ENCODE results near the gene BCL11A.

Gene BCL11A

GRCh38 chr2:60544954-60545560 lies 8.4 kb downstream of the BCL11A start:
- no peak for DNase-seq (ENCODE audit: low read depth)

- DNase-seq (ENCODE audit: low read depth): no peak
Observed at GRCh38 chr2:60544062-60544461, 9.4 kb downstream of the BCL11A start.

DNA sequence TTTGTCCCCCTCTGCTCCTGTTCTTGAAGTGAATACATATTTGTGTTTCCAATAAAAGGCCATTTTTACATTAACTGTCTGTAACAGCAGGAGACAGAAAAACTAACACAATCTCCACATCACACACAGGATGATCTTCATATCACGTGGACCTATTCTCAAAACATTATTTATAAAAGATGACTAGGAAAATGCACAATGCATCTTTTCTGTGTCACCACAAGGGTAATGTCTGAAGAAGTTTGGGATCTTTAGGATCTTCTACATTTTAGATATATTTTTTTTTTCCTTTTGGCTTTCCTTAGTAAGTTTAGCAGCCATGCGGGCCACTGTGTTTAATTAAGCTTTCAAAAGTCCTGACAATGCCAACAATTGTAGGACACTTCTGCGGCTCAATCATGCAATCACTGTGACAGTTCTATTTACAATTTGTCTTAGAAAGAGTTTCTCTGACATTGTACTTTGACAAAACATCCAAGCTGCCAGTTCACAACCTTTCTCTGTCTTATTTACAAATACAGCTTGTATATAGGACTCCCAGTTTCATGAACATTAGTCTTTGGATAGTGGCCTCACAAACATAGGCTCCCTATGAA lies 12.3 kb downstream of the BCL11A start:
- DNase-seq (ENCODE audit: low read depth): no peak

GRCh38 chr2:60540074-60540473 lies 13.4 kb downstream of the BCL11A start:
- DNase-seq (ENCODE audit: low read depth): no peak

GRCh38 chr2:60539140-60539539 lies 14.3 kb downstream of the BCL11A start:
- DNase-seq (ENCODE audit: low read depth): no peak

GRCh38 chr2:60538101-60538500 lies 15.4 kb downstream of the BCL11A start:
- no peak for DNase-seq (ENCODE audit: low read depth)

GRCh38 chr2:60536746-60537145 lies 16.7 kb downstream of the BCL11A start:
- no peak for DNase-seq (ENCODE audit: low read depth)

DNA sequence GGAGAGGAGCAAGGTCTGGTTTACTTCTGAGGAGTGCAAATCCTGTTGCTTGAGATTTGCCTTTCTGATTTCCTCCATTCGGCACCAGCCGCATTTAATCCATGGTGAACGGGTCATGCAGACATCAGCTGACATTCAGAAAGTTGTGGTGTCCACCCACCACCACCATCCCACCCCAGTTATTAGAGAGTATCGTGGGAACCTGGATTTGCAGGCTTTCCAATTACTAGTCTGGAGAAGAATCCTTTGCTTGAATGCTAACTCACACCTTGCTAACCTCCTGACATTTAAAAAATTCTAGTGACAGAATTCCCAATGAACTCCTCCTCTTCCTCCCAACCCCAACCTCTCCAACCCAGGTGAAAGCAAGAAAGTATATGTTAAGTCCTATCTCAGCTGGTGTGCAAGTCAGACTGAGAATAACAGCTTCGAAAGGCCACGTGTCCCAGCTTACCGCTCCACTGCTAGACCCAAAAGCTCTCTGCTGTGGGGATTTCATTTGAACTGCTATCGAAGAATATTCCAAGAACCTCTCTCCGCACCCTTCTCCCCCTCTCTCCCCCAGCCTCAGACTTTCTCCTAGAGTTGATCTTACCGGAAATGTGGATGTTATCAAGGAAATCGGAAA lies 17.7 kb downstream of the BCL11A start:
- DNase-seq (ENCODE audit: low read depth): no peak

DNA sequence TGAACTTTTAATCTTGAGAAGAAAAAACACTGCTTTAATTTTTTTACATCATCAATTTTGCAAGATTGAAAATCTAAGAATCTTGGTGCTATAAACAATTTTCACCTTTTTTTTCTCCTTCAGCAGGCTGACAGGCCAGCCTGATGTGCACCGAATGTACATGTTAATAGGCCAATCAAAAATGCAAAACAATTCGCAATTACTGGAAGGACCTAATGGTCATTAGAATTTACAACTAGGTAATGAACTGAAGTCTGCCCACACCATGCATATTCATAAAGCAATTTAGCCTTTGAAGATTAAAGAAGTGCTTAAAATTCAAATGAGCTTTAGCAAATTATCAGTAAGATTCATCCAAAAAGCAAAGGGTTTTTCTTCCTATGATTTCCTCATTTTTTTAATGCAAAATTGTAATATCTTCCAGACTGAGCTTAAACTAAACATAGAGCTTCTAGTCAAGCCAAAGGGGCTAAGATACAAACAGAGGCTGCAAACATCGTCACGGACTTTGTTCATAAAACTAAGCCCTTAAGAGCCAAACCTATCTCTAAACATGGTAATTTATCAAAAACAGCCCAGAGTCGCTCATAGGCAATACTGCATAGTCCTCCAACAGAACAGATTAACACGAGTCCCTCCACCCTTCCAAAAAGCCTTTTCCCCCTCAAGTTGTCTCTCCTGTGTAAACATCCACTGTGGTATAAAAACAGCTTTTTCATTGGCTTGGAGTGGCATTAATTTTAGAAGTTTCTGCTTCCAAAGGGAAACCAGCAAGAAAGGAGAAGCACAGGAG lies 18.4 kb downstream of the BCL11A start:
- no peak for DNase-seq (ENCODE audit: low read depth)

DNA sequence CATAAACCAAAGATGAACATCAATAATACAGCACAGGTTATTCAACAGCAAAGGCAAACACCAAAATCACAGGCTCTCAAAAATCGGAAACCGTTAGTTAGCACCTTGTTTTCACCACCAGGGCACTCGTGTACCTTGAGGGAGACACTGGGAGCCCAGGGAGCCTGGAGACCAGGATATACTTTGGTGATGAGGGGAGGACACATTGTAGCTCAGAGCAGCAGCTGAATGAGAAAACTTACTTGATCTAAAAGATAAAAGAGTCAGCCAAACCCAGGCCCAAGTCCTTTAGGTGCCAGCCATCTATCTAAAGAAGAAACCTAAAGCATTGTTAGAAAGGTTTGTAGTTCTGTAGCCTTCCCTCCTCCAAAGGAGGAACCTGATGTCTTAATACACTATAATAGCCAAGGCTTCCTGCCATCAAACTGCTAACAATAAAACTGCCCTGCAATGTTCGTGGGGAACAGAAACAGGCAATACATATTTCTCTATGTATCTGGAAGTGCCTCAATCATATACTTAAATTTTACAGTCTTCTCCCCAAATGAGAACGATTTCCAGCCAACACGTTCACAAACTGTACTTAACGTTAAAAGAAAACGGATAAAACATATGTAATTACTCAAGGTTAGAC lies 19.3 kb downstream of the BCL11A start:
- DNase-seq (ENCODE audit: low read depth): no peak

GRCh38 chr2:60533101-60534051 lies 20.1 kb downstream of the BCL11A start:
- no peak for DNase-seq (ENCODE audit: low read depth)

- DNase-seq (ENCODE audit: low read depth): no peak
Observed at GRCh38 chr2:60532421-60532820, 21.0 kb downstream of the BCL11A start.

- DNase-seq (ENCODE audit: low read depth): no peak
Observed at GRCh38 chr2:60531701-60532133, 21.7 kb downstream of the BCL11A start.

DNA sequence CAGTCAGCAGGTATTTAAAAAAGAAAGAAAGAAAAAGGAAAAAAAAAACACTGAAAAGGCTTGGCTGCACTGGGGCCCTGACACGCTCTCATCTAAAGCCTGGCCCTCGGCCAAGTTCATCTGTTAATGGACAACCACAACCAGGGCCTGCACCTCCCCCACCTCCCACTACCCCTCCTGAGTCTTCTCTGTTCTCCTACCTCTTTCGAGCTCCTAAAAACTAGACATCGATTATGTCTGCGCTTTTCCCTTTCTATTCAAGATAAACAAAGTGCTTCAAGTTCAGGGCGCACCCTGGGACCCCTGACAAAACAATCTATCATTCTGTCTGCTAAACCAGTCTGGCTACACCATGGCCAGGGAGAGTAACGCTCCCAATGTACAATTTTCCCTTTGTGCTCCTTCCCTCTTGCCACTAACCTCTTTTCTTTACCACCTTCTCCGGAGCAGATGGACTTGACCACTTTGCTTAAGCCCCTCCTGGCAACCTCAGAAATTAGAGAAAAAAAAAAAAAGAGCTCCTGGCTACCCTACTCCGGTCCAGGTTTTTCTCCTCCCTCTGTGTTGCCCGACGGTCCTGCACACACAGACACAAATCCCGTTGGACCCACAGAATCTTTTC lies 22.7 kb downstream of the BCL11A start:
- no peak for DNase-seq (ENCODE audit: low read depth)

DNA sequence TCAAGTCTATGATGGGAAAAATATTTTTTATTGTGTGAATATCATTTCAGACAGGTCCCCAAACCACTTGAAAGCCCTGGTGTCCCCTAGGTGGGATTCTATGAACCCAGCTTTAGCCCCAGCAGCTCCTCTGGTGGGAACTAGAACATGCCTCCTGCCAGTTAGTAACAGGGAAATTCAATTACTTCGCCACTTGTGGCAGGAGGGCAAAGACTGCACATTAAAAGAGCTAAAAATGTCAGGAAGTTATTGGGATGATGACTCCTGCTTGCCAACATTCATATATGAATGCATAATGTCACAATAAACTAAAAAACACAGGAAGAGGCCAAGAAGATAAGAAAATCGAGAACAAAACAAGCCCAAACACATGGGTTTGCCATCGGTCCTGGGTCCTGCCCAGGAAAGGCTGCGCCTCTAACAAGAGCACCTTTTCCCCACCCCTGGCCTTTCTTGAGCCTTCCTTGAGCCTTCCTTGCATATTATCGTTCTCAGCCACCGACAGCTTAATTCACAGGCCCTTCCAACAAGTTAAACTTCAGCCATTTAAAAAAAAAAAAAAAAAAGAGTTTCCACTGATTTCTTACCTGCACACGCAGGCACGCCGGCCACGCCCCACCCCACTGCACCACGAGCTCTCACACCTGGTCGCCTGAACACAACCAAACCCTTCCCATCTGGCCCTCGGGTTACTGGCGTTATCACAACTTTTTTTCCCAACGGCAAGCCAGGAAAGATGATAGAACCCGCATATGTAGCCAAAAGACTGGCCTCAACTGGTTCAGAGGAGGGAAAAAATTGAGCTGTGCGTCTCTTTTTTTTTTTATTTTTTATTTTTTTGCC lies 23.4 kb downstream of the BCL11A start:
- DNase-seq (ENCODE audit: low read depth): no peak

DNA sequence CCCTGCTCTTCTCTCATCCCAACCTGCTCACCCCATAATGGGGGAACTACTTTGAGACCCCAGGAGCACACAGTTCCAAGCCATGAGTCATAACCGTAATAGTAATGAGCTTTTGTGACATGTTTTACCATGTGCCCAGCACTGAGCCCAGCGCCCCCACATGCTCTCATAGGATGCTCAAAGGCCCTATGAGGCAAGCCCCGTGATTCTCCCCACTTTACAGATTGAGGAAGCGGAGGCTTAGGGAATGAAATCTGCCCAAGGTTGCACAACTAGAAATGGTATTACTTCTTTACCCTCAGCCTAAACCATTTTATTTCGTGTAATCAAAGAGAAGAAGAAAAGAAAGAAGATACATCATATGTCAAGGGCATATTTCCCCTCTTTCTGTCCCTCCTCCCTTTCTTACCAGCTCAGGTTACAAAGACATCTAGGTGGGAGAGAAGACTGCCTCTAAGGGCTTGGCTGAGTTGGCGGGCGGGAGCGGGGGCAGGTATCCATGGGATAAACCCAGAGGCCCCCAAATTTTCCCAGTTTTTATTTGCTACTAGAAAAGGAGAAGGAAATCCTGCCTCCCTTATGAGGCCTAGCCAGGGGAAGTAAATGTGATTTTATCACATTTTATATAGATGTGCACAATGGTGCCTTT lies 24.2 kb downstream of the BCL11A start:
- no peak for DNase-seq (ENCODE audit: low read depth)

DNA sequence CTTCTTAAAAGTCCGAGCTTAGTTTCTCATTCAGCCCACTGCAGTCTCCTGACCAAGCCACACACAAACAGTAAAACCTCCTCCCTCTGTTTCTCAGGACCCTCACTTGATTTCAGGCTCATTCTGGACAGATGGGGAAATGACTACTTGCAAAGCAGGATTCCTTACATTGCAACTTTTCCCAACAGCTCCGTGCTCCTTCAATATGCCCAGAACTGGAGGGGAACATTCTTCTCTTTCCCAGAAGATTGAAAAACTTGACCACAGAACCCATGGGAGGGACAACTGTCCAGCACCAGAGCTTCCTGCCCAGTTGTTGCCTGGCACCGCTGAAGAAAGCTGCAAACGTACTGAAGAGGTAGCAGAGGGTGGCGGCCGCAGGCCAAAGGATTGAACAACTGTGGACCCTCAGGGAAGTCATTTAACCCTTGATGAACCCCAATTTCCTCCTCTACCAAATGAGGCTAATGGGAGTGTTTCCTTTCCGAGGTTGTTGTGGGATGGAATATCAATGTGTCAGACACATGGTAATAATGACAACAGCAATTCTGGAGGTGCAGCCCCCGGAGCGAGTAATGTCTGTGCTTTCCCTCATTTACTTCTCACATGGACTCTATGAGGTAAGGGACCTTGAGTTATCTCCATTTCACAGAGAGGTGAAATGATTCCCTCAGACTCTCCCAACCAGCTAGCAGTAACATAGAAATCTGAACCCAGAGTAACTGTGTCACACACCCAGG lies 25.0 kb downstream of the BCL11A start:
- DNase-seq (ENCODE audit: low read depth): no peak

DNA sequence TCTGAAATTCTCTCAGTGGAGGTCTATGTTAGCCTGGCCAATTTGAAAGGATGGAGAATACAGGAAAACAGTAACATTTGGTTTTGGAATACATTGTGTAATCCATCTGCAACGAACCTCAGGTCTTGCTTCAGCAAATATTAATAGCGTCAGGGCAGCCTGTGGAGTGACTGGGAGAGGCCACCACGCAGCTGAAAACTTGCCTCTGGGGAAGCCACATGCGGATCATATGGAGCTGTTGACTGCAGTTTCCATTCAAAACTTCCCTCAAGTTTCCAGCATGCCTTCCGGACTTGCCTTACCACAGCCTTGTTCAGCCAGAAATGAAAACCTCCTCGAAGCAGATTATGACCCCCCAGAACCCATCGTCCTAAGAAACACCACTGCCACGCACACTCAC lies 25.7 kb downstream of the BCL11A start:
- DNase-seq (ENCODE audit: low read depth): no peak

DNA sequence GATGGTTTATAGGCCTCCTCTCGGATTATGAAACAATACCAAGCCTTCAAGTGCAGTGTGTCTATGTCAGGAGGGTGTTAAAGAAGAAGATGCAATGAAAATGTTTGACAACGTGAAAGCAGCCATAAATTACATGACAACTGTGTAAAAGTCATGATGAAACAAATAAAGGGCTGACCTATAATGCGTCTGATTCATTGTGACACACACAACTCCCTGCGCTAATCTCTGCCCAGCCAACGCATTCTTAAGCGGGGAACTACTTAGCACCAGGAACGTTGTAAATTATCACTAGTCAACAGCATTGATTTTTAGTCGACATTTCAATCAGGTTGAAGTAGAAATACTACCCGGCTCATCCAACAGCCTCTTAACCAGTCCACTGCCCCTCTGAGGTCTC lies 26.8 kb downstream of the BCL11A start:
- no peak for DNase-seq (ENCODE audit: low read depth)

Measured in activated T-helper 9 cell treated with anti-CD3 and anti-CD28 coated beads, Interleukin-2, amount 50 U/mL, for 16 hours (primary cell).